PC-9 (cell line): ENCODE data around the gene KLHL35. TPM values are rescaled to one million over a fixed set of nuclear protein-coding genes. Genes with fewer than 3 reads are reported as not detected.

Experiments
- BruUV-seq: library from RNA; stranded (reverse); fragments of 400-500 nt; replicated peaks from 2 replicates; lab custom pipeline; 2021; lab: Mats Ljungman, UMichigan
- CTCF ChIA-PET: fragments of 300-600 bp; sonication (Branson Sonifier 250); formaldehyde crosslinking; loops from one replicate; lab custom pipeline; 2022; ENCODE audit warnings: antibody characterized with exemption; lab: Charles Lee
- POLR2A ChIA-PET: fragments of 300-600 bp; sonication (Branson Sonifier 250); formaldehyde crosslinking; loops from one replicate; lab custom pipeline; 2022; ENCODE audit warnings: antibody characterized with exemption; ENCODE audit not compliant: unreplicated experiment; lab: Charles Lee
- DNase-seq, 2 experiments: peaks; one replicate each; pipeline versions ENCODE4 v3.0.0 to v3.0.0-alpha.2; 2015 to 2022; ENCODE audit warnings: mixed read lengths in 1 of 2
- H2AFZ ChIP-seq: fragments of 200-600 bp; sonication (generic); 2 replicates; pipeline ENCODE4 v1.8.1; 2017; ENCODE audit warnings: antibody characterized with exemption
- H3F3A ChIP-seq: fragments of 200-600 bp; sonication (generic); 2 replicates; pipeline ENCODE4 v1.8.1; 2017; ENCODE audit warnings: antibody characterized with exemption, mild to moderate bottlenecking, low read depth; ENCODE audit not compliant: insufficient read depth
- H3K27ac ChIP-seq: fragments of 200-600 bp; sonication (generic); 2 replicates; pipeline ENCODE4 v1.6.1; 2016; ENCODE audit warnings: mixed run types
- H3K27me3 ChIP-seq: fragments of 200-600 bp; sonication (generic); 2 replicates; pipeline ENCODE4 v1.6.1; 2016; ENCODE audit warnings: low read depth, mixed run types; ENCODE audit not compliant: insufficient read depth
- H3K36me3 ChIP-seq: fragments of 200-600 bp; sonication (generic); 2 replicates; pipeline ENCODE4 v1.6.1; 2016; ENCODE audit warnings: low read depth, mixed run types
- H3K4me1 ChIP-seq: fragments of 200-600 bp; sonication (generic); replicated peaks from 2 replicates; pipeline ENCODE4 v1.6.1; 2016; ENCODE audit warnings: mixed run types; ENCODE audit not compliant: insufficient read depth
- H3K4me2 ChIP-seq: fragments of 200-600 bp; sonication (generic); 2 replicates; pipeline ENCODE4 v1.6.1; 2017; ENCODE audit warnings: mixed run types
- H3K4me3 ChIP-seq: fragments of 200-600 bp; sonication (generic); 2 replicates; pipeline ENCODE4 v1.6.1; 2016; ENCODE audit warnings: mixed run types
- H3K79me2 ChIP-seq: fragments of 200-600 bp; sonication (generic); 2 replicates; pipeline ENCODE4 v1.6.1; 2017; ENCODE audit warnings: low read depth, mixed run types
- H3K9me2 ChIP-seq: fragments of 200-600 bp; sonication (generic); 2 replicates; pipeline ENCODE4 v1.8.1; 2017; ENCODE audit warnings: mild to moderate bottlenecking; ENCODE audit not compliant: insufficient read depth
- H3K9me3 ChIP-seq: fragments of 200-600 bp; sonication (generic); 2 replicates; pipeline ENCODE4 v1.8.1; 2016; ENCODE audit warnings: low read depth; ENCODE audit not compliant: insufficient read depth
- H4K20me1 ChIP-seq: fragments of 200-600 bp; sonication (generic); 2 replicates; pipeline ENCODE4 v1.8.1; 2017; ENCODE audit not compliant: insufficient read depth
- CTCF ChIP-seq: fragments of 200-600 bp; sonication (generic); conservative IDR thresholded peaks from 2 replicates; pipeline ENCODE4 v1.6.1; 2017; ENCODE audit warnings: mixed run types, antibody characterized with exemption, mild to moderate bottlenecking, moderate library complexity
- EZH2 ChIP-seq: fragments of 200-600 bp; sonication (generic); IDR thresholded peaks from 2 replicates; pipeline ENCODE4 v1.8.0; 2017; ENCODE audit warnings: antibody characterized with exemption, low read depth
- intact Hi-C: fragments of 100-400 bp; cut with micrococcal nuclease; formaldehyde crosslinking; loops from one replicate; pipeline ENCODE4 v1.10.0; 2022; ENCODE audit not compliant: unreplicated experiment
- total RNA-seq: library from RNA; stranded (reverse); gene quantifications from 2 replicates; pipeline ENCODE4 v1.2.3, GENCODE V29; 2021

KLHL35 gene
- total RNA-seq, 1 experiment from 2014 or later: 11.1 TPM

GRCh38 chr11:75428281-75428724, 4.7 kb downstream of the KLHL35 start:
- intact Hi-C loops: no loop called here
- Histone ChIP-seq H3K4me3 (peak overlapping the region; percentile 52), H2AFZ (peak overlapping the region; percentile 72), H3F3A (peaks cover 33% of the 10 kb centered on the region), H3K9me3 (no peaks in the 10 kb centered on the region), H3K4me1 (peaks cover 21% of the 10 kb centered on the region), H3K9me2 (no peaks in the 10 kb centered on the region), H3K79me2 (no peaks in the 10 kb centered on the region), H3K27me3 (no peaks in the 10 kb centered on the region), H3K4me2 (peak overlapping the region; percentile 84), H4K20me1 (no peaks in the 10 kb centered on the region), H3K36me3 (no peaks in the 10 kb centered on the region), H3K27ac (no peak overlapping the region)
- ChIA-PET CTCF (interaction anchor here (0.6 kb wide), 1 partner anchor 146 kb away, joined by 3 read pairs; no protein-coding TSS in a partner anchor), POLR2A (interaction anchor here (0.5 to 0.8 kb wide), 8 partner anchors 10 to 673 kb away, joined by 3 to 14 read pairs (median 7); no protein-coding TSS in a partner anchor)
- BruUV-seq: no TSS peak
- peak; percentile 95 for DNase-seq
- TF ChIP-seq EZH2 (no peak), CTCF (no peak)

GRCh38 chr11:75427181-75427580, 5.8 kb downstream of the KLHL35 start:
- no TSS peak for BruUV-seq
- TF ChIP-seq EZH2 (no peak), CTCF (no peak)
- Histone ChIP-seq H4K20me1 (no peaks in the 10 kb centered on the region), H3K4me2 (no peak overlapping the region), H2AFZ (no peak overlapping the region), H3K36me3 (no peaks in the 10 kb centered on the region; the same call in 1 of the 2 replicates), H3K9me2 (no peaks in the 10 kb centered on the region), H3F3A (peaks cover 43% of the 10 kb centered on the region), H3K79me2 (no peaks in the 10 kb centered on the region), H3K4me1 (peaks cover 26% of the 10 kb centered on the region), H3K4me3 (no peak overlapping the region), H3K27ac (no peak overlapping the region), H3K27me3 (no peaks in the 10 kb centered on the region), H3K9me3 (no peaks in the 10 kb centered on the region)
- ChIA-PET CTCF (no interaction called here), POLR2A (no interaction called here)
- intact Hi-C loops: no loop called here
- DNase-seq: no peak

- intact Hi-C loops: no loop called here
- H3K4me3 ChIP-seq: no peak overlapping the region
- no peak overlapping the region for H2AFZ ChIP-seq
- POLR2A ChIA-PET: no interaction called here
- no peaks in the 10 kb centered on the region for H3K79me2 ChIP-seq
- no peaks in the 10 kb centered on the region for H3K9me3 ChIP-seq
- H4K20me1 ChIP-seq: no peaks in the 10 kb centered on the region
- peaks cover 30% of the 10 kb centered on the region for H3K4me1 ChIP-seq
- TF ChIP-seq CTCF (no peak), EZH2 (no peak)
- no peaks in the 10 kb centered on the region; the same call in 1 of the 2 replicates for H3K36me3 ChIP-seq
- no peak overlapping the region for H3K4me2 ChIP-seq
- H3K27ac ChIP-seq: no peak overlapping the region
- no TSS peak for BruUV-seq
- no peaks in the 10 kb centered on the region for H3K9me2 ChIP-seq
- DNase-seq: no peak
- CTCF ChIA-PET: no interaction called here
- H3F3A ChIP-seq: peaks cover 48% of the 10 kb centered on the region
- no peaks in the 10 kb centered on the region for H3K27me3 ChIP-seq
Measured at GRCh38 chr11:75426720-75427086, 6.3 kb downstream of the KLHL35 start.
